Measurements from ENCODE around the gene CLASRP. TPM values are rescaled to one million over a fixed set of nuclear protein-coding genes. Genes with fewer than 3 reads are reported as not detected.
A peak's percentile ranks its signal among the peaks of the same experiment; 100 is the strongest.

Gene CLASRP
- total RNA-seq, 1 experiment from 2014 or later, result 38.9 TPM

DNA sequence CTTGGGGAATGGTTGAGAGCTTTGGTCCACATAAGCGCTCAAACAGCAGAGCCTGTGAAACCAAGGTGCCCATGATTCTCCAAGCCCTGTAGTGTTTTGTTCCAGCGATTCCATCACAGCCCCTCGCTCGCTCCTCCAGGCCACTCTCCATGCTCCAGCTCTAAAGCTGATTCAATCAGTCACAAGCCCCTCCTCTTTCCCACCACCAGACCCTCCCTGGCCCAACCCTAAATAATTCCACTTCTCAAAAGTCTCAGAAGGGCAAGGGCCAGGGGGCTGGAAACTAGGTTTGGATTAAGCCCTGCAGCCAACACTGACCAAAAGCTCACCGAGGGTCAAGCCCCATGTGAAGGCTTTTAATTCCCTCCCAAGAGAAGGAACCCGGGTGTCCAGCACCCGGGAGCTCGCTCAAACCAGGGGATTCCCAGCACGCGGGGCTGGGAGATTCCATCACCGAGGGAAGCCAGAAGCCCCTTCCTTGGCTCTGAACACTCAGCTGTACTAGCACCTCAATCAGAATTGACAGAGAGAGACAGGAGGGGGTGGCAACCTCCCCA is 36.0 kb downstream of the CLASRP start:
- CTCF ChIA-PET, result interaction anchor here (0.6 to 0.7 kb wide), 3 partner anchors 60 to 1346 kb away, joined by 4 to 5 read pairs (median 4); no protein-coding TSS in a partner anchor
- H3K4me1 ChIP-seq (ENCODE audit: insufficient read depth, low read length), result peaks cover 11% of the 10 kb centered on the region
- H3K9ac ChIP-seq (ENCODE audit: low read length), result no peak overlapping the region
- peak overlapping the region; percentile 66 for H3K4me3 ChIP-seq (ENCODE audit: low read length)
- intact Hi-C loops (cut with micrococcal nuclease), result no loop called here
- H3K9me2 ChIP-seq (replicated peaks; ENCODE audit: low read length), result no peaks in the 10 kb centered on the region
- no peak for DNase-seq
- H3K4me2 ChIP-seq (ENCODE audit: low read length), result peak overlapping the region; percentile 97
- H3K36me3 ChIP-seq (ENCODE audit: low read depth, low read length), result no peaks in the 10 kb centered on the region
- H3K9me3 ChIP-seq (ENCODE audit: low read length), result no peaks in the 10 kb centered on the region
- ATAC-seq, result no peak
- no peak overlapping the region for H3K27ac ChIP-seq (ENCODE audit: low read length)
- H2AFZ ChIP-seq (ENCODE audit: low read length), result no peak overlapping the region
- TSS peak; percentile 47 for BruUV-seq (replicated peaks)
- no peaks in the 10 kb centered on the region for H4K20me1 ChIP-seq (ENCODE audit: low read length)
- POLR2A ChIA-PET (ENCODE audit: unreplicated experiment), result interaction anchor here (1.0 kb wide), 1 partner anchor 17 kb away, joined by 5 read pairs; no protein-coding TSS in a partner anchor
- no peaks in the 10 kb centered on the region for H3F3A ChIP-seq (ENCODE audit: low read length, unreplicated experiment)
- TF ChIP-seq EZH2 (IDR thresholded peaks at IDR 0.05; ENCODE audit: low read length, unreplicated experiment), result no peak
- no peaks in the 10 kb centered on the region for H3K27me3 ChIP-seq (ENCODE audit: low read length)
- H3K79me2 ChIP-seq (ENCODE audit: low read length), result peaks cover 28% of the 10 kb centered on the region

DNA sequence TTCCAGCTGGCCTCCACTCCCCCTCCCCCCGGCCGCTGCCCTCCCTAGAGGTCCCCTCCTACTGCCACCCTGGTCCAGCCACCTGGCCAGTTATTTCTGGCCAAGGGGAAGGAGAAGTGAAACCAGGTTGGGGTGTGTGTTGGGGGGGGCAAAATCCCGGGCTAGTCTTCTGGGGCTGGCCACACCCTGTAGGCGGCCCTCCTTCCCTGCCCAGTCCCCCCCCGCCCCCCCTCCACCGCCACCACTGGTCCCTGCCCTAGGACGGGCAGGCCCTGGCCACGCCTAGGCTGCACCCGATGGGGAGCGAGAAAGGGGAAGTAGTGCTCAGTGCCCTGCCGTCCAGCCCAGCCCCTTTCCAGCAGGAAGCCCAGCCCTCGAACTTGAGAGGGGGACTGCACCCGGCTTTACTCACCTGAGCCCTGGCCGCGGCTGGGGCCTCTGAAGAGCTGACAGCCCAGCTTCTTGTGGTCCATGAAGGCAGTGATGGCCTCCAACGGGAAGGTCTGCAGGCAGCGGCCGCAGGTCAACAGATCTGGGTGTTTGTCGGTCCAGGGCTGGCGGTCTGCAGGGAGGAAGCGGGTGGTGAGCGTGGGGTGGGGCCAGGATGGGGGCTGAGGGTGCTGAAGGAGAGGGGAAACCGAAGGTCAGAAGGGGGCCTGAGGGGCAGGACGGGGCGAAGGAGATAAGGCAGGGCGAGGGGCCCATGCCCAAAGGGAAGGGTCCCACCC is 36.6 kb downstream of the CLASRP start:
- H3K27me3 ChIP-seq (ENCODE audit: low read length), result no peaks in the 10 kb centered on the region
- no TSS peak for BruUV-seq (replicated peaks)
- no peaks in the 10 kb centered on the region for H3K9me3 ChIP-seq (ENCODE audit: low read length)
- H3K4me3 ChIP-seq (ENCODE audit: low read length), result peak overlapping the region; percentile 89
- peak; percentile 82 for DNase-seq
- peak overlapping the region; percentile 55 for H3K9ac ChIP-seq (ENCODE audit: low read length)
- peak; percentile 74 for ATAC-seq
- 0 out of 2 replicates have a peak overlapping the region, but pooled peaks have one; percentile 13 for H3K27ac ChIP-seq (ENCODE audit: low read length)
- no peaks in the 10 kb centered on the region for H3K36me3 ChIP-seq (ENCODE audit: low read depth, low read length)
- peak overlapping the region; percentile 97 for H3K4me2 ChIP-seq (ENCODE audit: low read length)
- peak overlapping the region; percentile 71; the same call in 1 of the 2 replicates for H2AFZ ChIP-seq (ENCODE audit: low read length)
- ChIA-PET CTCF (interaction anchor here (0.6 to 0.7 kb wide), 3 partner anchors 61 to 1345 kb away, joined by 4 to 5 read pairs (median 4); no protein-coding TSS in a partner anchor), POLR2A (ENCODE audit: unreplicated experiment) (interaction anchor here (1.0 kb wide), 1 partner anchor 16 kb away, joined by 5 read pairs; no protein-coding TSS in a partner anchor)
- intact Hi-C loops (cut with micrococcal nuclease), result no loop called here
- TF ChIP-seq EZH2 (IDR thresholded peaks at IDR 0.05; ENCODE audit: low read length, unreplicated experiment) (no peak), EZH2phosphoT487 (IDR thresholded peaks at IDR 0.05; ENCODE audit: borderline replicate concordance, low read length) (no peak)
- TF ChIP-seq, protein P1, sequence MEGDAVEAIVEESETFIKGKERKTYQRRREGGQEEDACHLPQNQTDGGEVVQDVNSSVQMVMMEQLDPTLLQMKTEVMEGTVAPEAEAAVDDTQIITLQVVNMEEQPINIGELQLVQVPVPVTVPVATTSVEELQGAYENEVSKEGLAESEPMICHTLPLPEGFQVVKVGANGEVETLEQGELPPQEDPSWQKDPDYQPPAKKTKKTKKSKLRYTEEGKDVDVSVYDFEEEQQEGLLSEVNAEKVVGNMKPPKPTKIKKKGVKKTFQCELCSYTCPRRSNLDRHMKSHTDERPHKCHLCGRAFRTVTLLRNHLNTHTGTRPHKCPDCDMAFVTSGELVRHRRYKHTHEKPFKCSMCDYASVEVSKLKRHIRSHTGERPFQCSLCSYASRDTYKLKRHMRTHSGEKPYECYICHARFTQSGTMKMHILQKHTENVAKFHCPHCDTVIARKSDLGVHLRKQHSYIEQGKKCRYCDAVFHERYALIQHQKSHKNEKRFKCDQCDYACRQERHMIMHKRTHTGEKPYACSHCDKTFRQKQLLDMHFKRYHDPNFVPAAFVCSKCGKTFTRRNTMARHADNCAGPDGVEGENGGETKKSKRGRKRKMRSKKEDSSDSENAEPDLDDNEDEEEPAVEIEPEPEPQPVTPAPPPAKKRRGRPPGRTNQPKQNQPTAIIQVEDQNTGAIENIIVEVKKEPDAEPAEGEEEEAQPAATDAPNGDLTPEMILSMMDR (conservative IDR thresholded peaks at IDR 0.05; ENCODE audit: low read depth, low read length), result no peak
- H3F3A ChIP-seq (ENCODE audit: low read length, unreplicated experiment), result no peaks in the 10 kb centered on the region
- H4K20me1 ChIP-seq (ENCODE audit: low read length), result no peaks in the 10 kb centered on the region
- peaks cover 35% of the 10 kb centered on the region for H3K79me2 ChIP-seq (ENCODE audit: low read length)
- peaks cover 11% of the 10 kb centered on the region for H3K4me1 ChIP-seq (ENCODE audit: insufficient read depth, low read length)
- no peaks in the 10 kb centered on the region for H3K9me2 ChIP-seq (replicated peaks; ENCODE audit: low read length)

DNA sequence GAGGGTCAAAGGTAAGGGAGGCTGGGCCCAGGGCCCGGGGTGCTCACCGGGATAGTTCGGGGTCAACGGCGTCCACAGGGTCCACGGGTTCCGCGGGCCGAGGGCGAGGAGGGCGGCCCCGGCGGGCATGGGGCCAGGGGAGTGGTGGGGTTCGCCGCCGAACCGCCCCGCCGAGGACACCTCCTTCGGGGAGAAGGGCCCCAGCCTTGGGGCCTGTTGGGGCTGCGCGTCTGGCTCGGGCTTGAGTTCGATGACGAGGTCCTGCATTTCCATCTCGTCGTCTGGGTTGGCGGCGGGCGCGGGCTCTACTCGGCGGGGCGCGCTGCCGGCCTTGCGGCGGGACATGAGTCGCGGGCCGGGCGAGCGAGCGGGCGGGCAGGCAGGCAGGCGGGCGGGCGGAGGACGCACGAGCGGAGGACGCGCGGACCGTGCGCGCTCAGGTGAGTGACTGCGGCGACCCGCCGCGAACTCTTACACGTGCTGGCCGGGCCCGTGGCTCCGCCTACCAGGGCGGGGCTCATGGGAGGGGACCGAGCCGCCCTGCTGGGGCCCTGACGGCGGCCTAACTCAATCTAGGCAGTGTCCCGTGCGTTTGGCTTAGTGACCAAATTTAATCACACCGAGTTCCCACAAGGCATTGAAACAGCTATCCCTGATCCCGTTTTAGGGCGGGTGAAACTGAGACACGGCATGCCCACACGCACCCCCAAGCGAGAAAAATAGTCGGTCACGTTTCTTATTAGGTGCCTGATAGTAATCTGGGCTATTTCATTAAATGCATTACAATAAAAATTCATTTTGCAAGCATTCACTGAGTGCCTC is 37.4 kb downstream of the CLASRP start, which contains the start of gene ZNF296:
Gene ZNF296, minus strand, starts transcription at position 450 of the 822 bp plus-strand sequence. Its CDS starts 105 bp downstream, at position 345.
- H3K36me3 ChIP-seq (ENCODE audit: low read depth, low read length), result no peaks in the 10 kb centered on the region
- H4K20me1 ChIP-seq (ENCODE audit: low read length), result no peaks in the 10 kb centered on the region
- TF ChIP-seq EZH2 (IDR thresholded peaks at IDR 0.05; ENCODE audit: low read length, unreplicated experiment) (no peak), EZH2phosphoT487 (IDR thresholded peaks at IDR 0.05; ENCODE audit: borderline replicate concordance, low read length) (peak; percentile 99)
- TF ChIP-seq, protein P1 (conservative IDR thresholded peaks at IDR 0.05; ENCODE audit: low read depth, low read length), result no peak
- peak within 1 kb of the TSS; percentile 74 for H2AFZ ChIP-seq (ENCODE audit: low read length)
- intact Hi-C loops (cut with micrococcal nuclease), result no loop called here
- DNase-seq, result peak; percentile 82
- no peaks in the 10 kb centered on the region for H3K9me3 ChIP-seq (ENCODE audit: low read length)
- ChIA-PET CTCF (no interaction called here), POLR2A (ENCODE audit: unreplicated experiment) (interaction anchor here (1.0 kb wide), 1 partner anchor 15 kb away, joined by 5 read pairs; no protein-coding TSS in a partner anchor)
- no TSS peak for BruUV-seq (replicated peaks)
- H3K27me3 ChIP-seq (ENCODE audit: low read length), result no peaks in the 10 kb centered on the region
- peaks cover 11% of the 10 kb centered on the region for H3K4me1 ChIP-seq (ENCODE audit: insufficient read depth, low read length)
- no peaks in the 10 kb centered on the region for H3F3A ChIP-seq (ENCODE audit: low read length, unreplicated experiment)
- H3K4me3 ChIP-seq (ENCODE audit: low read length), result peak within 1 kb of the TSS; percentile 89
- peak within 1 kb of the TSS; percentile 55 for H3K9ac ChIP-seq (ENCODE audit: low read length)
- H3K27ac ChIP-seq (ENCODE audit: low read length), result peak within 1 kb of the TSS; percentile 13; the same call in 1 of the 2 replicates
- peak within 1 kb of the TSS; percentile 97 for H3K4me2 ChIP-seq (ENCODE audit: low read length)
- no peaks in the 10 kb centered on the region for H3K9me2 ChIP-seq (replicated peaks; ENCODE audit: low read length)
- peak; percentile 72 for ATAC-seq
- peaks cover 43% of the 10 kb centered on the region for H3K79me2 ChIP-seq (ENCODE audit: low read length)

Data from PC-3 (cell line).